GM19468 (cell line): ENCODE measurements around the gene OOSP3.
"Not testable (repeated sequence)": the region's sequence is repeated elsewhere in the genome, so short reads cannot be mapped to it uniquely, and the experiment has no call there.

Source experiments
- ATAC-seq: cut with Tn5 transposase; IDR thresholded peaks from one replicate; pipeline ENCODE4 v1.9.1; 2021; ENCODE audit warnings: mild to moderate bottlenecking, moderate library complexity, moderate number of reproducible peaks; ENCODE audit not compliant: unreplicated experiment; ENCODE audit errors: extremely low read depth

Gene OOSP3

GRCh38 chr11:59878575-59878974, at the start of gene OOSP3:
Gene OOSP3 (plus strand): TSS chr11:59878782. CDS start chr11:59878809, 27 bp downstream.
- no peak for ATAC-seq

- ATAC-seq = no peak
Measured at GRCh38 chr11:59829358-59829757, 49.2 kb upstream of the OOSP3 start.

- no peak for ATAC-seq
Measured at GRCh38 chr11:59833602-59834001, 45.0 kb upstream of the OOSP3 start.

GRCh38 chr11:59839615-59840014, 39.0 kb upstream of the OOSP3 start:
- no peak for ATAC-seq

- no peak for ATAC-seq
Measured at GRCh38 chr11:59841514-59841913, 37.1 kb upstream of the OOSP3 start.

- no peak for ATAC-seq
Measured at GRCh38 chr11:59842316-59842715, 36.3 kb upstream of the OOSP3 start.

- no peak for ATAC-seq
Measured at GRCh38 chr11:59845399-59845798, 33.2 kb upstream of the OOSP3 start, which contains the start of gene CBLIF. Gene CBLIF (minus strand): TSS chr11:59845499. CDS start chr11:59845453, 46 bp downstream.

GRCh38 chr11:59846556-59846955, 32.0 kb upstream of the OOSP3 start:
- no peak for ATAC-seq

GRCh38 chr11:59847626-59848025, 31.0 kb upstream of the OOSP3 start:
- ATAC-seq = no peak

GRCh38 chr11:59848439-59848838, 30.1 kb upstream of the OOSP3 start:
- ATAC-seq = not testable (repeated sequence)

GRCh38 chr11:59849129-59849528, 29.5 kb upstream of the OOSP3 start:
- ATAC-seq = no peak

- ATAC-seq = not testable (repeated sequence)
Measured at GRCh38 chr11:59849551-59849950, 29.0 kb upstream of the OOSP3 start.

- not testable (repeated sequence) for ATAC-seq
Measured at GRCh38 chr11:59851416-59851815, 27.2 kb upstream of the OOSP3 start.

- ATAC-seq = no peak
Measured at GRCh38 chr11:59854871-59855270, 23.7 kb upstream of the OOSP3 start.

GRCh38 chr11:59857439-59858434, 20.8 kb upstream of the OOSP3 start:
- ATAC-seq = no peak

- no peak for ATAC-seq
Measured at GRCh38 chr11:59859673-59860072, 18.9 kb upstream of the OOSP3 start.

GRCh38 chr11:59862252-59862651, 16.3 kb upstream of the OOSP3 start:
- ATAC-seq = no peak

- no peak for ATAC-seq
Measured at GRCh38 chr11:59865031-59865430, 13.6 kb upstream of the OOSP3 start.

- ATAC-seq = no peak
Measured at GRCh38 chr11:59866397-59866796, 12.2 kb upstream of the OOSP3 start, which contains the start of gene TCN1. Gene TCN1 (minus strand): TSS chr11:59866487. CDS start chr11:59866470, 17 bp downstream.

- ATAC-seq = no peak
Measured at GRCh38 chr11:59866836-59867235, 11.7 kb upstream of the OOSP3 start.

GRCh38 chr11:59867946-59868345, 10.6 kb upstream of the OOSP3 start:
- no peak for ATAC-seq
